ENCODE measurements around the gene SP140L.
A peak's percentile ranks its signal among the peaks of the same experiment; 100 is the strongest.
"Not testable (repeated sequence)": the region's sequence is repeated elsewhere in the genome, so short reads cannot be mapped to it uniquely, and the experiment has no call there.

Gene SP140L

GRCh38 chr2:230362030-230362691 is 35.2 kb downstream of the SP140L start:
- no peak for DNase-seq (ENCODE audit: low read depth in 3 of 3)

DNA sequence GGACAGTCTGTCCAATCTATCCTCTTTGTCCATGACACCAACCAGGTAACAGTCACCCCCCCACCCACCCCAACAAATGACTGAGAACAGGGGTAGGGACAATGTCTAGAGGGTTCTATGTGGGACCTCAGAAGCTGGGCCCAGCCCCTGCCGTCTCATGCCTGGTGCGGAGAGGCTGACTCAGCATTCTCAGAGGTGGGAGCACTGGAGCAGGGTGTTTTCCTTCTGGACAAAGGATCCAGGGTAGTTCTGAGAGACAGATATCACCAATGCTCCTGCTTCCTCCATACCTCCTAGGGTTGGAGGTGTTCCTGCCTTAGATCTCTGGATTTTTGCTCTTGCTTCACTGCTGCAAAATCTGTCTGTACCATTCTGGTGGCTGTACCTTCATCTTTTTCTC is 55.1 kb downstream of the SP140L start:
- DNase-seq (ENCODE audit: low read depth in 3 of 3), result no peak

- no peak for DNase-seq (ENCODE audit: low read depth in 3 of 3)
Measured at GRCh38 chr2:230383453-230383852, 56.5 kb downstream of the SP140L start.

- no peak for DNase-seq (ENCODE audit: low read depth in 3 of 3)
Measured at GRCh38 chr2:230384986-230385385, 58.0 kb downstream of the SP140L start.

GRCh38 chr2:230394301-230394700 is 67.3 kb downstream of the SP140L start:
- DNase-seq (ENCODE audit: low read depth in 3 of 3), result no peak

DNA sequence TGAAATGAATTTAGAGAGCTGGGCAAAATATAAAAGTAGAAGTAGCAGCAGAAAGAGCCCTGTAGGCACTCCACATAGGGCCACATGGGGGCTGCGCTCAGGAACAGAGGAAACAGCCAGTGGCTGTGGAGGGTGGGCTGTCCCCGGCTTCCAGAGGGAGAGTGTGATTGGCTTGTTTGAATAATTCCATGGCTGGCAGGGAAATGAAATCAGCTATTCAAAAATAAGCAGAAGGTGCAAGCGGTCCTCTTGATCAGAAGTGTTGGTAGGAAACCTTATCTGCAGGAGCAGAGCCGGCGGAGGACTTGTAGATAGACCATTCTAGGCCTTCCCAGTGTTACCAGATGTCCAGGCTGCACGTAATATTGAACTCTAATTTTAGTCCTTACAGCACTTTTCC is 71.7 kb downstream of the SP140L start:
- DNase-seq (ENCODE audit: low read depth in 3 of 3), result not testable (repeated sequence)

- no peak for DNase-seq (ENCODE audit: low read depth in 3 of 3)
Measured at GRCh38 chr2:230400041-230400440, 73.0 kb downstream of the SP140L start.

GRCh38 chr2:230400454-230400853 is 73.5 kb downstream of the SP140L start:
- DNase-seq (ENCODE audit: low read depth in 3 of 3), result no peak

GRCh38 chr2:230401026-230401425 is 74.0 kb downstream of the SP140L start:
- not testable (repeated sequence) for DNase-seq (ENCODE audit: low read depth in 3 of 3)

GRCh38 chr2:230403746-230404145 is 76.8 kb downstream of the SP140L start:
- no peak for DNase-seq (ENCODE audit: low read depth in 3 of 3)

DNA sequence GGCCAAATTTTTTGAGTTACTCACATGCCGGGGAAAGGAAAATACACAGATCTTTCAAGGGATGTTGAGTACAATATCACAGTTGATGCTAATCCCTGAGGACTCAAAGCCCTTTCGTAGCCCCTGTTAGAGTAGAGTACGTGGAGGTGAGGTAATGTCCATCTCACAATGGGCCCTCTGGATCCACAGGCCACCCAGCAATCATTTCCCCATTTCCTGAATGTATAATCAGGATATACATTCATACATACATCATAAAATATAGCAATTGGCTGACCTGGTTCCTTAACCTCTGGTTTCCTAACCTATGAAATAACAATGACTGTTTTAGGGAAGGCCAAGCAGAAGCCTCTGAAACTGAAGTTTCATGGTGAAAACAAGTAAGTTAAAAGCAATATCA is 78.8 kb downstream of the SP140L start:
- DNase-seq (ENCODE audit: low read depth in 3 of 3), result no peak

GRCh38 chr2:230408244-230408842 is 81.3 kb downstream of the SP140L start:
- DNase-seq (ENCODE audit: low read depth in 3 of 3), result no peak

- DNase-seq (ENCODE audit: low read depth in 3 of 3), result not testable (repeated sequence)
Measured at GRCh38 chr2:230409316-230409715, 82.3 kb downstream of the SP140L start.

GRCh38 chr2:230410263-230410662 is 83.3 kb downstream of the SP140L start:
- DNase-seq (ENCODE audit: low read depth in 3 of 3), result no peak

- DNase-seq (ENCODE audit: low read depth in 3 of 3), result no peak
Measured at GRCh38 chr2:230410861-230411569, 84.0 kb downstream of the SP140L start.

DNA sequence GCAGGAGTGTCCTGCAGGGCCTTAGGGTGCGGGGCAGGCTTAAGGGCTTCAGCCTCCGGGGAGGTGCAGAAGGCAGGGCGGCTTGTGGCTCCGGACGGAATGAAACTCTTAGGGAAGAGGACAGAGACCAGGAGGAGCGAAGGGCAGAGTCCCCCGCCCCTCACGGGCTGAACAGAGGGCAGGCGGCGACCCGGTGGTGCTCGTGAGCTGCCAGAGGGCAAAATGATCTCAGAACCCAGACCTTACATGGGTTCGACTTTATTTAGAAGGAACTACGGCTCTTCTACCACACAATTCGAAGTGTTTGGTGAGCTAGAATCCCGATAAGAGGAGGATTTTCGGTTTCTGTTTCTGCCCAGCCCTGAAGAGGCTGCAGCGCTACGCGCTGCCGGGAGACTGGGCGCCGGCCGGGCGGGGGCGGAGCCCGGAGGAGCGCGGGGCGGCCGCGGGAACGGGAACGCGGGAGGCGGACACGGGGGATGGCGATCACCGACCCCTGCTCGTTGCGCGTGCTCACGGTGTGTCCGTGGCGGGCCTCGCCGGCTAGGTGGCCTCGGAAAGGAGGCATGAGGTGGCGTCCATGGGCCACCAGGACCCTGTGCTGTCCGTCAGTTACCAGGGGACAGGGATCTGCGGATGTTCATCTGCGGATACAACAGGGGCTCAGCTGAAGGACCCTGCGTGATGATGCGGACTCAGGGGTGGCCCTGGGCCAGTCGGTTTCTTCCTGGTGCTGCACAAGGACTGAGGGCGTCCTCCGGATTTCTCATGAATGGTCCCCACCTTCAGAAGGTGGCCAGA is 84.8 kb downstream of the SP140L start:
- DNase-seq (ENCODE audit: low read depth in 3 of 3), result peak in 2 of 3 experiments; percentile 36 to 48

GRCh38 chr2:230412371-230412711 is 85.3 kb downstream of the SP140L start:
- DNase-seq (ENCODE audit: low read depth in 3 of 3), result no peak

GRCh38 chr2:230412846-230413245 is 85.9 kb downstream of the SP140L start:
- DNase-seq (ENCODE audit: low read depth in 3 of 3), result no peak

- DNase-seq (ENCODE audit: low read depth in 3 of 3), result no peak
Measured at GRCh38 chr2:230413479-230413878, 86.5 kb downstream of the SP140L start.

- DNase-seq (ENCODE audit: low read depth in 3 of 3), result no peak
Measured at GRCh38 chr2:230414302-230414701, 87.3 kb downstream of the SP140L start.

DNA sequence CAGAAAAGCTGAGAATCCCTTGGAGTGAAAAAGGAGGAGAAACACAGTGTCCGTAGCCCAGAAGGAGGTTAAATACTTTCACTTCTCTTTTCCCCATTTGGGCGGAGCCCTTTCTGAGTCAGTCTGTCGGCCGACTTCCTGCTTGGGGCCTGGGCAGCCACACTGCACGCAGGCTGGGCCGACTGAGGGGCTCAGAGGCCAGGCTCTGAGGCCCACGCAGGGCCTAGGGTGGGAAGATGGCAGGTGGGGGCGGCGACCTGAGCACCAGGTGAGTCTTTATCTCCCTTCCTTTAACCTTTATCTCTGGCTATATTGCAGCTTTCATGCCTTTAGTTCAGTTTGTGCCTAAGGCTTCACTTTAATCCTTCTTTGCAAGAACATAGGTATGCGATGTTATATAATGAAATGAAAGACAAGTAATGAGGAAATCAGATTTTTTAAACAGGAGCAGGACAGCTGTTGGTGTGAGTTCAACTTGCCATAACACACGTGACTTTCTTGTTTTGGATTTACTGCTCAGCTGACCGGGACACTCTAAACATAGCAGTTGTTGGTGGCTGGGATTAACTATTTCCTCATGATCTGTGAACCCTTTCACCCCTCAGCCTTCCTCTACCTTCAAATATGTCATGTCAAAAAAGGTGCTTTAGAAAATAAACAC is 89.2 kb downstream of the SP140L start, which contains the start of gene SP100:
TSS of gene SP100 (plus strand) at position 141 of the 661 bp plus-strand sequence. CDS start at position 237, 96 bp downstream.
- DNase-seq (ENCODE audit: low read depth in 3 of 3), result peak; percentile 48 to 76 (median 60)

- no peak for DNase-seq (ENCODE audit: low read depth in 3 of 3)
Measured at GRCh38 chr2:230417436-230417835, 90.4 kb downstream of the SP140L start.
